HG03175 (cell line): ENCODE results near the gene FOXP1.

Experiments used
- ATAC-seq: cut with Tn5 transposase; IDR thresholded peaks from one replicate; pipeline ENCODE4 v1.9.1; 2021; ENCODE audit warnings: mild to moderate bottlenecking, moderate library complexity; ENCODE audit not compliant: unreplicated experiment

Gene FOXP1

DNA sequence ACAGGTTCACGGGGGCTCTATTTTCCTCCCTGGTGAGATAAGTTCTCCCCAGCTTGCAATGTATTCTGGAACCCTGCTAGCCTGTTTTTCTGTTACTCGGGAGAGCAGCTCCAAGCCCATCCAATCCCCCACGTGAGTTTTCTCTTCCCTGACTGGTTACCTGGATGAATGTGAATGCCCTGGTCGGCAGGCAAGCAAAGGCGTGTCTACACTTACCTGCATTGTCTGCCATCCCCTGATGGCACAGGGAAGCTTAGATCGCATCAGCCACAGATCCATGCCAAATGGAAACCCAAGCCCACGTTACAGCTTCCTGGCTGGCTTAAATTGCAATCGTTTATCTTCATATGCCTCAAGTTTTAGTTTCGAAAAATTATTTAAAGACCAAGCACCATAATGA, 149.9 kb downstream of the FOXP1 start:
- ATAC-seq = no peak

DNA sequence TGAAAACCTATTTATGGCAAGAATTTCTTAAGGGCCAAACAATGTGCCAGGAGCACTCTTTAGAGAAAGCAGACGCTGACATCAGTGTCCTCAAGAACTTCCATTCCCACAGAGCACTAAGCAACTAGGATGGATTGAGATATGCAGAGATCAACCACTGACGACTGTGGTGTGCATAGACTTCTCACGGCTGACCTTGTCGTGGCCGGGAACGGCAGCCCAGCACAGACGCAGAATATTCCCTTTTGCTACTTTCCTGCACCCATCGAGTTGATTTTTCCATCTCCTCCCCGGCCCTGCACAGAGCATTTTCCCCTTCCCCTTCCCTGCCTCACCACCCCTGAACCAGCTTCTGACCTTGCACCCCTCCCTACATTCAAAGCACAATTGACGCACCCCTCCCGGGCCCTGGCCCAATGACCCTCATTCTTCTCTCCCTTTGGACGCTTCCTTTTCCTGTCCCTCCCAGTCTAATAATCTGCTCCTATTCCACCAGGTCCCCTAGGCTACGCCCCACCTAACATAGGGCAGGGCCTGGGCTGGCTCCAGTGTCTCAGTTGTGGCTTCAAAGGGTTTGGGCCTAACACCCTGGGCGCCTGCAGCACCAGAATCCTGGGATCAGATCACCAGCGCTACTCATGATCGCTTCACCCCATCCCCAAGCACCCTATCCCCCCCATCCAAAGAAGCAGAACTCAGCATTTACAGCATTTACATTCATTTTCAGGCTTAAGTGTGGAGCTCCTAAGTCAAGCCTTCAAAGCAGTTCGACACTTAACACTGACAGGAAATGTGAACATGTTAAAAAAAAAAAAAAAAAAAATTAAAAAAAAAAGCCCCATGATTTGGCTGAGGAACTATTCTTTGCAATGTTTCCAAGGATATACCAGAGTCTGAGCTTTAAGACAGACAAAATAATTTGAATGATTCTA, 151.2 kb downstream of the FOXP1 start:
- no peak for ATAC-seq

DNA sequence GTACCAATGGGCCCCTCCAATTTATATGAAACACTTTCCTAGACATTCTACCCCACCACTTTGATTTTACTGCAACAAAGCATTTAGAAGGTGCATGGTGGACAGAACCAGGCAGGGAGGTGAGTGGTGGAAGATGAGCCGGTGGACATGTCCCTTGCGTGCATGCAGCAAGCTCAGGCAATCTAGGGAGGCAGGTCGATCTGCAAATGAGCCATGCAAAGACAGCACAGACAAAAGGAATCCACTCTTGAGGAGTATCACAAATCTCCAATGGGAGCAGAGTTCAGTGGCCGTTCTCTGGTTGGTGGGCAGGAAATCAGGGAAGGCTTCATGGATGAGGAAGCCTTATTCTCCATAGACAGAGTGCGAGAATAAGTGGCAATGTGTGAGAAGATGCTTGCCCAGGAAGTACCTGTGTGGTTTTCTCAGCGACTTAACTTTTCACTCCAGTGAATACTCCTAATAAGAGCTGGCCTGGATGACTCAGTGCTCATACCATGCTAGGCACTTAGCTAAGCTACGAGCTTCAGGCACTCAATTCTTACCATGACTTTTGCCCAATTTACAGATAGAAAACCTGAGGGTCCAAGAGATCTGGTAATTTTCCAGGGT, 152.5 kb downstream of the FOXP1 start:
- no peak for ATAC-seq

GRCh38 chr3:71429597-71429988, 153.9 kb downstream of the FOXP1 start:
- ATAC-seq = no peak

GRCh38 chr3:71428841-71429596, 154.5 kb downstream of the FOXP1 start:
- no peak for ATAC-seq

DNA sequence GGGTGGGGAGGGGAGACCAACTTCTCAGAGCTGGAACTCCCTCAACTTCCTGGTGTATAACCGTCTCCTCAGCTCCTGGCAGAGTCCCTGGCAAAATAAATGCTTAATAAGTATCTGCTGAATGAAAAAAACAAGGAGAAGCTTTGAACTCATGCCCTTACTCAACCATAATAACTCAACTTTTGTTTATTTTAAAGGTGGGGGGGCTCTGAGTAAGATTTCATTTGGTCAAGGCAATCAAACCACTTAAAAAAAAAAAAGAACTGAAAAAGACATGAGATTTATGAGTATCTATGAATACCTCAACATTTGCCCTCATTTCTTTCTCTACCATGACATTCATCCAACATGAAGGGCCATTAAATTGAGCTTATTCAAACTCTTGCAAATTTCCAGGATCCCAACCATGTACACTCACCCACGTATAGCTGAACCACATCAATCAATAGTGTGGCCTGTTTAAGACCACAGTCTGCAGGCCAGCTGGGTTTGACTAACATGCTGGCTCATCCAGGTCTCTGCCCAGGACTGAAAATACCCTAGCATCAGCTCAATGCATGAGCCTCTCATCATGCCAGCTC, 157.9 kb downstream of the FOXP1 start:
- no peak for ATAC-seq

DNA sequence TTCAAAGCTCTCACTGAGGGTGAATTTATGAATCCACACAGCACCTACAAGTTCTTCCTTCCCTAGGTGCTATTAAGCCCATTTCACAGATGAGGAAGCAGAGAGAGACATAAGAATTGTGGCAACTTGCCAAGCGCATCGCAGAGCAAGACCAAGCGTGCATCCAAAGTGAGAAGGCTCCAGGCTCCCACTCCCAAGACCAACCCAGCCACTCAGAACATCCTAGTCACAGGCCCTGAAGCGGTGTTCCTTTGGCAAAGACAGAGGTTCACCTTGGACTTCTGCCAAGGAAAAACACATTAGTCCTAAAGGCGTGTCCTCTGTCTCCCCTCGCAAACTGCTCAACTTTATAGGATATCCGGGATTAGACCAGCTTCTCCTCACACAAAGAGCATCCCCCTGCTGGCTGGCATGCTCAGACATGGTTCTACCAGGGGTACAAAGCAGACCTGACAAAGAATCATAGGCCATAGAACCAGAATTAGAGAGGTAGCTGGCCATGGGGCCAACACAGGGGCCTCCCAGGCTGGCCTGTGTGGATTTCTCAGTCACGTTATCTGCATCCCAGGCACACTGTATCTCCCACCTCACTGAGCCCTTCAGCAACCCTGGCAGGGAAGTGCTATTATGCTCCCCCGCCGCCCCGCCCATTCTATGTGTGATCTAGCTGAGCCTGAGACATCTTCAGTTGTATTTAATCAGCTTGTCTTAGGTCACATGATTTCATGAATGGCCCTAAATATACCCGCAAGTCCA, 160.2 kb downstream of the FOXP1 start:
- no peak for ATAC-seq

GRCh38 chr3:71421820-71422566, 161.5 kb downstream of the FOXP1 start:
- peak; percentile 90 for ATAC-seq

DNA sequence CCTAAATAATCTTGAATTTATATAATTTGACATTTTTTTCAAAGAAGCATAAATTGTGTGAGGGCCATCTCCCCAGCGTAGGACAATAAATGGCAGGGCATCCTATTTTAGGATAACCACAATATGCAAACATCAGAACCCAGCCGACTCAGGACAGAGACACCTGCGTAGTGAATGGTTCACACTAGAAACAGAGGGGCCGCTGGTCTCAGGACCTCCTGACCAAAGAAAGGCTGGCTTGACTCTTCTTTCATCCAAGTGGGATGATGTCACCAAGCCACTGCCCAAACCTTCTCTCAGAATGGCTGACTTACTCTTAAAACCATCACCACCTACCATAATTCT, 162.1 kb downstream of the FOXP1 start:
- ATAC-seq = peak; percentile 67

DNA sequence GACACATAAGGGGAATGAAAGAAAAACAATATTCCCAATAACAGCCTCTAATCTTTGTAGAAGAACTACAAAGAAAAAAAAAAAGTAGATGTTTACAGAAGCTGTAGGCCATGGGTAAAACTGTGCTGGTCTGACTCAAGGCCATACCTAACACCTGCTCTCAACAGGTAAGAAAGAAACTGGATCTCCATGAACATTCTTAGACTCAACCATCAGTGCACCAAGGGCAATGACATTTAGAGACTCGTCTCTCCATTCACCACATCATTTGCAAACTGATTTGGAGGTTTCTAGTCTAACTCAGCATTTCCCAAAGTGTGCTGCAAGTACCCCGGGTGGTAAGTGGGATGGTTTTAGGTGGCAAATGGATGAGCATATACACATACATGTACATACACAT, 164.2 kb downstream of the FOXP1 start:
- ATAC-seq = no peak

GRCh38 chr3:71417791-71418190, 165.7 kb downstream of the FOXP1 start:
- no peak for ATAC-seq

GRCh38 chr3:71416876-71417275, 166.7 kb downstream of the FOXP1 start:
- no peak for ATAC-seq

DNA sequence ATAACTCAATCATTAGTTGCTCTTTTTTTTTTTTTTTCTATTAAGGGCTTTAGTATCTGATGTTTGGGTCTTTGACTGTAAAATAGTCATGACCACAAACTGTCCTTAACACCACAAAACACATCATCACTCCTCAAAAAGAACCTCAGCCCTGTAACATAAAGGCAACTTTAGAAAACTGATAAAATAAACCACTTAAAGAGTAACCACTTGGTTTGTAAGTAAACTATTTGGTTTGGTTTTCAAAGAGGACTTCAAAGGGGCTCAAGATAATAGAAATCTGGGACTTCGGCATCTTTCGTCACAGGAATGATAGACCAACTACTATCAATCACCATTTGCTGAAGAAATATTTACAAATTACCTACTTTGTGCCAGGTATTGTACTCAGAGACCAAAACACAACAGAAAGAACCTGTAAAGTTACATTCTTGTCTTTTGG, 167.8 kb downstream of the FOXP1 start:
- no peak for ATAC-seq

DNA sequence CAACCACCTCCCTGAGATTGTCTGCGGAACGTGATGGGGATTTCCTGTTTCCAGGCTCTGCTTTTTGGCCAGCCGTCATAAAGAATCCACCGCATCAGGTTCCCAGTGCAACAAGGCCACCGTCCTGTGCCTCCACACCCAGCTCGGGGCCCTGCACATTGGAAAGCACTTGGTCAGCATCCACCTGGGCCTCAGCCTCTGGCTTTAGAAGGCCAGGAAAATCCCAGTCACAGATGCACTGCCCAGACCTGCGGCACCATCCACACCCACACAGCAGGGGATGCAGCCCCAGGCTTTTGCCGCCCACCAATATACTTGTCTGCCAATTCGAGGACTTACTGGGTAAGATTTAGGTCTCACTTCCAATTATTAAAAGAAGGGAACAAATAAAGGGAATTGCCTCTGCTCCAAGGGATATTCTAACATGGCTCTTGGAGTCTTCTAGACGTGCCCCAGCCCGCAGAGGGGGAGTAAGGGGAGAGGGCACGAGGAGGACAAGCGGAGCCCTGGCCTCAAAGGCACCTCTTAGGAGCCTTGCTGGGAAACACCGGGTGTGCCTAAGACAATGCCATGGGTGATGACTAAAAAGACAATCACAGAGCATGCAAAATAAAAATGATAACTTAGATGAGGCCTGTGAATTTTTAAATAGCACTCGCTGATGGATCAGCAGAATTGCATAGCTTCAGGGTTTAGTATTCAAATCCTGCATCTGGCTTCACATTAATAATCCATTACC, 169.2 kb downstream of the FOXP1 start:
- ATAC-seq = no peak

DNA sequence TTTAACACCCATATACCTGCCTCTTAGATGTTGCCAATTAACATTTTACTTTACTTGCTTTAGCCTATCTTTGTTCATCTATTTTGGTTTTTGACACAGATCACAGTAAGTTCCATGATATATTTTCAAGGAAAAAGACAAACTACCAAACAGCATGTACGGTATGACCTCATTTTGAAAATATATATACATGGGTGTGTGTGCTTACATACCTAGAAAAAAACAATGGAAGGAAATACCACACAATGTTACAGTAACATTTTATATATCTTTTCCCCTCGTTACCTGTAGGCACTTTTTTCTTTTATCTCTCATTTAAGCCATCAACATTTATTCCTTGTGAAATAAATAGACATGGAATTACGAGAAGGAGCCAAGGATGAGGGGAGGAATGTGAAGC, 170.0 kb downstream of the FOXP1 start:
- ATAC-seq = no peak

DNA sequence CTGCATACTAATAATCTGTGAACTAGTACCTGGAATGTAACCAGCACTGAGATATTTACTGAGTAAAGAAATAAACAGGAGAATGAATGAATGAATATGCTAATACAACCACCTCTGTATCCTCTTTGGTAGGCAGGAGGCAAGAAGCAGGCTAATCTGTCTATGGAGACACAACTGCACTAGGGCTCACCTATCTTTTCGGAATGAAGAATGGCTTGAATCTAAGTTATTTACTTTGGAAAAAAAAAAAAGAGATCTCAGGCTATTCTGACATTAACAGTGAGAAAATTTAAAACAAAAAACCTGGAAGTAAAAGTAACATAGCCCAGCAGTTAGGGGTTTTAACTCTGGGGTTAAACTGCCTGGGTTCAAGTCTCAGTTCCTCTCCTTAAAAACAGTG, 174.2 kb downstream of the FOXP1 start:
- ATAC-seq = no peak

DNA sequence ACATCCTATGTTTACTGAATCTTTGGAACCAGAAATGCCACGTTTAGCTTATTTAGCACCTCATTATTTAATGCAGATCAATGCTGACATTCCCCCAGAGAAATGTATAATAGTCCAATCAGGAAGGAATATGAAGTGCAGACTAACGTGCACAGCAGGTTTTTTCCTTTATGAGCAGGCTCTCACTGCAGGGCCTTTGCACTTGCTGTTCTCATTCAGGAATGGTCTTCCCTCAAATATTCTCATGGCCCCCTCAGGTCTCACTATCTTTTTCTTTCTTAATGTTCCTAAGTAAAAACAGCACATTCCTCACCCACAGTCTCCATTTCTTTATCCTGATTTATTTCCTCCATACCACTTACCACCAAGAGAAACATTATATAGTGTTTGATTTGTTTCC, 174.6 kb downstream of the FOXP1 start:
- ATAC-seq = no peak

DNA sequence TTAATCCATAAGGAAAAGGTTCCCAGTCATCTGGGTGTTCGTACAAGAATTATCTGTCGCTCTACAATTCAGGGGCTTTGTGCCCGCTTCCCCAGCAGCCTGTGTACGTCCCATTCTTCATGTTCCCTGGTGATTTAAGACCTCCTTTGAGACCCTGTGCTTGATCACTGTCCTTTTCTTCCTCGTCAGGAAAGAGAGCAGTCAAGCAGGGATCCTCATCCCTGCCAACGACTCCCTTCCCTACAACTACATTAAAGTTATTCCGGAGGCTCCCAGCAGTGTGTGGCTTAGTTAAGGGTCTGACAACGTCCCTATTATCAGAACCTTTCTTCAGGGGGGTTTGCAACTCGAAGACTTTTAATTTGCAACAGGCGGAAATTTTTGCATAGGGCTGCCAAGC, 175.7 kb downstream of the FOXP1 start:
- ATAC-seq = no peak
